Activated CD4-positive, CD25-positive, alpha-beta regulatory T cell treated with anti-CD3 and anti-CD28 coated beads, Interleukin-2, amount 50 U/mL, for 72 hours (primary cell): Measurements from ENCODE around the gene ABI2.
A peak's percentile ranks its signal among the peaks of the same experiment; 100 is the strongest.
"Not testable (repeated sequence)": the region's sequence is repeated elsewhere in the genome, so short reads cannot be mapped to it uniquely, and the experiment has no call there.

Source experiments
- DNase-seq: peaks from one replicate; pipeline ENCODE4 v3.0.0; 2021

Gene ABI2

GRCh38 chr2:203327901-203328759 is at the start of gene ABI2:
TSS of gene ABI2 (plus strand) at chr2:203328394. CDS start at chr2:203328515, 121 bp downstream.
- DNase-seq: peak; percentile 74

GRCh38 chr2:203279288-203279687 is 48.9 kb upstream of the ABI2 start:
- DNase-seq: no peak

GRCh38 chr2:203280428-203281064 is 47.6 kb upstream of the ABI2 start:
- no peak for DNase-seq

- no peak for DNase-seq
Measured at GRCh38 chr2:203282101-203282500, 46.1 kb upstream of the ABI2 start.

- no peak for DNase-seq
Measured at GRCh38 chr2:203286532-203286931, 41.7 kb upstream of the ABI2 start.

- DNase-seq: no peak
Measured at GRCh38 chr2:203301667-203302066, 26.5 kb upstream of the ABI2 start.

GRCh38 chr2:203302586-203302985 is 25.6 kb upstream of the ABI2 start:
- DNase-seq: not testable (repeated sequence)

- no peak for DNase-seq
Measured at GRCh38 chr2:203310688-203311436, 17.3 kb upstream of the ABI2 start.

GRCh38 chr2:203326356-203326755 is 1.8 kb upstream of the ABI2 start:
- no peak for DNase-seq

- DNase-seq: no peak
Measured at GRCh38 chr2:203327582-203327900, 653 bp upstream of the ABI2 start.

GRCh38 chr2:203328760-203329540 is 756 bp downstream of the ABI2 start:
- DNase-seq: peak; percentile 69

- DNase-seq: no peak
Measured at GRCh38 chr2:203330434-203330833, 2.2 kb downstream of the ABI2 start.

GRCh38 chr2:203338322-203338721 is 10.1 kb downstream of the ABI2 start:
- no peak for DNase-seq

- no peak for DNase-seq
Measured at GRCh38 chr2:203340791-203341487, 12.7 kb downstream of the ABI2 start.

GRCh38 chr2:203341741-203342310 is 13.6 kb downstream of the ABI2 start:
- DNase-seq: no peak

GRCh38 chr2:203342374-203342773 is 14.2 kb downstream of the ABI2 start:
- not testable (repeated sequence) for DNase-seq

- DNase-seq: no peak
Measured at GRCh38 chr2:203344667-203345066, 16.5 kb downstream of the ABI2 start.

GRCh38 chr2:203346612-203347011 is 18.4 kb downstream of the ABI2 start:
- DNase-seq: no peak

- DNase-seq: no peak
Measured at GRCh38 chr2:203347375-203347774, 19.2 kb downstream of the ABI2 start.

GRCh38 chr2:203352604-203353255 is 24.5 kb downstream of the ABI2 start:
- no peak for DNase-seq

- DNase-seq: no peak
Measured at GRCh38 chr2:203354966-203355365, 26.8 kb downstream of the ABI2 start.
